ENCODE measurements around the gene AKAP7.

DNA sequence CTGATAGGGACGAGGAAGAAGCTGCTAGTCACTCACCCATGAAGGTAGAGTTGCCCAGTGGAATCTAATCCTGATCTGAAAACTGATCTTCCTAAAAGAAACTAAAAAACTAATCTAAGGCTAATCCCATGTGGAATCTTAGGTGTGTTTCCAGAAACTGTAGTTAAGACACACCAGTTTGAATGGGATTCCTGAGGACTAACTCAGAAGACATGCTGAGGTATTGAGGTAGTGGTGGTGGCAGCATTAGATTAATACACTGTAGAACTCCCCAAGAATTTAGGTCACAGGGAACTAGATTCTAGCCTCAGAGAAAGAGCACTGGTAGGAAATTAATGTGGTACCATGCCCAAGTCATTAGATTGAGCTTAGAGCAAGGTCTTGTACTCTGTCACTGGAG is 19.6 kb upstream of the AKAP7 start:
- TF ChIP-seq, protein P1, sequence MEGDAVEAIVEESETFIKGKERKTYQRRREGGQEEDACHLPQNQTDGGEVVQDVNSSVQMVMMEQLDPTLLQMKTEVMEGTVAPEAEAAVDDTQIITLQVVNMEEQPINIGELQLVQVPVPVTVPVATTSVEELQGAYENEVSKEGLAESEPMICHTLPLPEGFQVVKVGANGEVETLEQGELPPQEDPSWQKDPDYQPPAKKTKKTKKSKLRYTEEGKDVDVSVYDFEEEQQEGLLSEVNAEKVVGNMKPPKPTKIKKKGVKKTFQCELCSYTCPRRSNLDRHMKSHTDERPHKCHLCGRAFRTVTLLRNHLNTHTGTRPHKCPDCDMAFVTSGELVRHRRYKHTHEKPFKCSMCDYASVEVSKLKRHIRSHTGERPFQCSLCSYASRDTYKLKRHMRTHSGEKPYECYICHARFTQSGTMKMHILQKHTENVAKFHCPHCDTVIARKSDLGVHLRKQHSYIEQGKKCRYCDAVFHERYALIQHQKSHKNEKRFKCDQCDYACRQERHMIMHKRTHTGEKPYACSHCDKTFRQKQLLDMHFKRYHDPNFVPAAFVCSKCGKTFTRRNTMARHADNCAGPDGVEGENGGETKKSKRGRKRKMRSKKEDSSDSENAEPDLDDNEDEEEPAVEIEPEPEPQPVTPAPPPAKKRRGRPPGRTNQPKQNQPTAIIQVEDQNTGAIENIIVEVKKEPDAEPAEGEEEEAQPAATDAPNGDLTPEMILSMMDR (IDR thresholded peaks at IDR 0.05; ENCODE audit: extremely low read depth in 1 of 2, insufficient read depth in 1 of 2, low read depth in 1 of 2, low read length in 2 of 2), result no peak
- TF ChIP-seq EZH2 (IDR thresholded peaks at IDR 0.05; ENCODE audit: borderline replicate concordance, low read depth, low read length, severe bottlenecking) (no peak), POLR2A (IDR thresholded peaks at IDR 0.05; ENCODE audit: low read depth, low read length) (no peak)
